Inflammatory macrophage treated with lipopolysaccharide for 4 hours (primary cell): Measurements from ENCODE around the gene ZNF630.
"Not testable (repeated sequence)": the region's sequence is repeated elsewhere in the genome, so short reads cannot be mapped to it uniquely, and the experiment has no call there.

Experiments
- DNase-seq: peaks from one replicate; pipeline ENCODE4 v3.0.0-alpha.2; 2020

ZNF630 gene

DNA sequence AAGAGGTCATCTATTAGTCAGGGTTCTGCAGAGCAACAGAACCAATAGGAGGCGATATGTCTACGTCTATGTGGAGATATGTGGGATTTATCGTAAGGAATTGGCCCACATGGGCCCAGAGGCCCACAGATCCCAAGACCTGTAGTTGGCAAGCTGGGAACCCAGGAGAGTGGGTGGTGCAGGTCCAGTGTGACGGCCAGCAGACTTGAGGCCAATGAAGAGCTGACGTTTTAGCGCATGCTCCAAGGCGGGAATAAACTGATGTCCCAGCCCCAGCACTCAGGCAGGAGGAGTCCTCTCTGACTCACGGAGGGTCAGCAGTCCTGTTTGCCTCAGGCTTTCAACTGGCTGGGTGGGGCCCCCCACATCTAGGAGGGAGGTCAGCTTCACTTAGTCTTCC lies 43.3 kb downstream of the ZNF630 start:
- no peak for DNase-seq

DNA sequence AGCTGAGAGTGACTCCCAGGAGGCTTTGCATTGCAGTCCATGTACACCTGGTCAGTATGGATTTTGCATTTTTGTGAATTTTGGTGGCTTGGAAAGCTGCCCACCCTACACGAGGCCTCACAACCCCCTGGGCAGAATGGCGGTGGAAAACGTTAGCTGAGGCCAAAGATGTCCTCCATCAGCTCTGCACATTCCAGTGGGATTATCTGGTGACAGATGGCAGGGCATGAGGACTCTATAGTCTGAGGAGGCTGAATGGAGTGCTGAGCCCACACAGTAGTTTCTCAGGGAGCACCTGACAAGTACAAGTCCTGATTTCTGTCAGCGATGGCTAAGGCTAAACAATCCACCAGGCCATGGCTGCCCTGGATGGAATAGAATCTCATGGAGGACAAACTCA lies 43.9 kb downstream of the ZNF630 start:
- DNase-seq: not testable (repeated sequence)

DNA sequence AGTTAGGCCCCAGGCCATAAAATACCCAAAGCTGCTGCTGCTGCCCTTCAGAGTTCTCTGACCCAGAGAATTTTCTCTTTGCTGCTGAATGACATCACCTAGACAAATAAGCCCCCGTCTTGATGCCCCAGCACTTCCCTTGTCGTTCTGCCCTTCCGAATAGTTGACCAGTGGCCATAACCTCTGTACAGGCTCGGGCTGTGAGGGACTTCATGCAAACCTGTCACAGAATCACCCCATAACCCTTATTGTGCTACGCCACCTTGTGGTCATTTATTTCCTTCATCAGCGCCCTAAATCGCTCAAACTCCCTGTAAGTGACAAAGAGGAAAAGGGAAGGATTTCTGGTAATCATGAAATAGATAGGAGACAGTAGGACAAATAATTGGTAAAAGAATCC lies 45.9 kb downstream of the ZNF630 start:
- peak; percentile 58 for DNase-seq

DNA sequence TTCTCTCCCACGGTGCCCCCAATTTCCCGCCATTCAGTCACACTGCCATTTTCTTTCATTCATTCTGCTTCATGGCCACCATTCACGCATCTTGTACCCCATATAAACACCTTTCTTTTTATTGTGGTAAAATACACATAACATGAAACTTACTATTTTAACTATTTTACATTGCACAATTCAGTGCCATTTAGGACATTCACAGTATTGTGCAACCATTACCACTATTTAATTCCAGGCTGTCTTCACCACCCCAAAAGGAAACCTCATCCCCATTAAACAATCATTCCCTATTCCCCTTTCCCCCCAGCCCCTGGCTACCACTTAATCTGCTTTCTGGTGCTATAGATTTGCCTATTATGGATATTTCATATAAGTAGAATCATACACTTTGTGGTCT lies 48.7 kb downstream of the ZNF630 start:
- DNase-seq: peak; percentile 12

DNA sequence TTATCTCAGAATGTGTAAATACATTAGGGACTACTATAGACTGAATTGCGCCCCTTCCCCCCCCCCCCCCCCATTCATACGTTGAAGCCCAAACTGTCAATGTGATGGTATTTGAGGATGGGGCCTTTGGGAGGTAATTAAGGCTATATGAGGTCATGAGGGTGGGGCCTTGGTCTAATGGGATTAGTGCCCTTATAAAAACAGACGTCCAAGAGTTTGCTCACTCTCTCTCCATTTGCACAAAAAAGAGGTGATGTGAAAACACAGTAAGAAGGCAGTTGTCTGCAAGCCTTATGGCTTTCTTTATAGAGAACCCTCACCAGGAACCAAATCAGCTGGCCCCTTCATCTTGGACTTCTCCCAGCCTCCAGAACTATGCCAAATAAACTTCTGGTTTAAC lies 49.3 kb downstream of the ZNF630 start:
- DNase-seq: no peak

DNA sequence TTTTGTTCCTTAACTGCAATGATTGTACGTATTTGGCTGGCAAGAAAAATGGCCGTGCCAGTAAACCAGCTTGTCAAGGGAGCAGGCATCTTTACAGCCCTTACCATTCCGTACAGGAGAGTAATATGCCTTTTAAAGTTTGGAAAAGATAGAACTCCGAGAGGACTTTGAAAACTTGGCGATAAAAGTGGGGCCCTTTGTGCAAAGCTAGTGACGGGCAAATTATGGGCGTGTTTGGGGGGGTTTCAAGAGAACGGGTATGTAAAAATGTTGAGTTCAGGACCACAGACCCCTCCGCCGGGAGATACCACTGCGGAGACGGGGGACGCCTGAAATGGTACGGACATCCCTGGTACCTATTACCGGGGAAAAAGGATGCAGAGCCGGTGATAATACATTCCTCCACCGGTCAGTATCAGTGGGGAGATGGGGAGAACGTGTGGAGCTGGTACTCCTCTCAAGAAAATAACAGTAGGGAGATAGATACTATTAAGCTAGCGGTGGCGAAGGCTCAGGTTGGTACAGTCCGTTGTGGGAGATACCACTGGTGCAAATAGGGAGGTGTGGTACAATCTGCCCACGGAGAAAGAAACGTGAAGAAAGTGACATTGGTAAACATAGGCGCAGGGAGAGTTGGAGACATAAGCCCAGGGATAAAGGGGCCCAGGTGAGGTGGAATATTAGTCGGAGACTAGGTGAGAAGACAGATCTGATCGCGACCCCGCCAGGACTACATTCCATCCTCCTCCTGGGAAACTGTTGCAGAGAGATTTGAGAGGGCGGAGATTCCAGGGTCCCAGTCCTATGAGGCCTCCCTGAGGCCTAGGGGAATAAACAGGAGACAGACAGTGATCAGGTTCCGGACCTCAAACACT lies 50.2 kb downstream of the ZNF630 start:
- DNase-seq: peak; percentile 57

DNA sequence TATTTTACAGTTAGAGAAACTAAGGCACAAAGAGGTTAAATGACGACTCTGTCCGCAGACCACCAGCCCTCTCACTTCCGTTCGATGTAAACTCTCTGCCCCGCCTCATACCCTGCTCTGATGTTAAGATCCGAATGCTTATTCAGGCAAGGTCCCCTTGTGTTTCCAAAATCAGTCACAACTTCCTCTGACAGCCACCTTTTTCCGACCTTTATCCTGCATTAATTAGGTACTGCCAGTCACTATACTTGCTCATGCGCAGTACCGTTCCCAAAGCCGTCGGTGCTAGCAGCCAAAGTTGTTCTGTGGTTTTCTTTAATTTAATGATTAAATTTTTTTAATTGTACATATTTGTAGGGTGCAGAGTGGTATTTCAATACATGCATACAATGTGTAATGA lies 51.0 kb downstream of the ZNF630 start:
- DNase-seq: not testable (repeated sequence)

DNA sequence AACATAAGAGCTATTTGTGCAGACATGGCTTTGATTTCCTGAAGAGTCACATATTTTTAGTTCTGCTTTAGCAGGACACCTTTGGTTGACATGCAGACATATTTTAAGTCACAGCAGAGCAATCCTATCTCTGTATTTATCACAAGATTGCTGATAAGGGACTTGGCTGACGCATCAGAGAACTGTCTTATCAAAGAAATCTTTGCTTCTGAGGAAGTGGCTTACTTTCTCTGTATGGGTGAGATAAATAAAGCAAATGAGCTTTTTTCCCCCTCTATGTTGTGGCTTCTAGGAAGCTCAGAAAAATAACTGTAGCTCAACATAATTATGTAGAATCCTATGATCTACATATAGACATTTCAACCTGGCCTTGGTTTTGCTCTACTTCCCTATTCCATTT lies 51.5 kb downstream of the ZNF630 start:
- not testable (repeated sequence) for DNase-seq

DNA sequence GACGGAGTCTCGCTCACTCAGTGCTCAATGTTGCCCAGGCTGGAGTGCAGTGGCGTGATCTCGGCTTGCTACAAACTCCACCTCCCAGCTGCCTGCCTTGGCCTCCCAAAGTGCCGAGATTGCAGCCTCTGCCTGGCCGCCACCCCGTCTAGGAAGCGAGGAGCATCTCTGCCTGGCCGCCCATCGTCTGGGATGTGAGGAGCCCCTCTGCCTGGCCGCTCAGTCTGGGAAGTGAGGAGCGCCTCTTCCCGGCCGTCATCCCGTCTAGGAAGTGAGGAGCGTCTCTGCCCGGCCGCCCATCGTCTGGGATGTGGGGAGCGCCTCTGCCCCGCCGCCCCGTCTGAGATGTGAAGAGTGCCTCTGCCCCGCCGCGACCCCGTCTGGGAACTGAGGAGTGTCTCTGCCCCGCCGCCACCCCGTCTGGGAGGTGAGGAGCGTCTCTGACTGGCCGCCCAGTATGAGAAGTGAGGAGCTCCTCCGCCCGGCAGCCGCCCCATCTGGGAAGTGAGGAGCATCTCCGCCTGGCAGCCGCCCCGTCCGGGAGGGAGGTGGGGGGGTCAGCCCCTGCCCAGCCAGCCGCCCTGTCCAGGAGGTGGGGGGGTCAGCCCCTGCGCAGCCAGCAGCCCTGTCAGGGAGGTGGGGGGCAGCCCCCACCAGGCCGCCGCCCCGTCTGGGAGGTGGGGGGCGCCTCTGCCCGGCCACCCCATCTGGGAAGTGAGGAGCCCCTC lies 54.7 kb downstream of the ZNF630 start:
- DNase-seq: not testable (repeated sequence)

DNA sequence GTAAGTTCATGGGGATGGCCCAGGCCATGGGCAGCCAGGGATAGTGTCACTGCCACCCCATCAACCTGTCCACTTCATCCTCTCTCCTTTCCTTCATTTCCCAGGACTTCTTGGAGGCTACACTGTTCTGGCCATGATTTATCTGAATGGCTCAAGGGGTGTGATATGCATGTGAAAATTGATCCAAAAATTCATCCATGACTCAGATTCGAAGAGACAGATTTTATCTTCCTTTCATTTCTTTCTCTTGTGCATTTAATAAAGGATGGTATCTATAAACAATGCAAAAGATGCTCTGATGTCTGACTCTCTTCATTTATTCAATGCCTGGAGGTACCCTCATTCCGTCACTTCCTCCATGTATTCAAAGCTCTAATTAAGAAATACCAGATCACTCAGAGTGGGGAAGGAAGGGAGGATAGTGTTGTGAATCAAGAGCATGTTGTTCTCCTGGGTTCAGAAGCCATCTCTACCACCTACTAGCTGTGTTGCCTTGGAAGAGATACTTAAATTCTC lies 61.9 kb downstream of the ZNF630 start:
- not testable (repeated sequence) for DNase-seq
